Ectodermal cell (in vitro differentiated cells): ENCODE measurements around the gene RNASE11.
A peak's percentile ranks its signal among the peaks of the same experiment; 100 is the strongest.
"Not testable (repeated sequence)": the region's sequence is repeated elsewhere in the genome, so short reads cannot be mapped to it uniquely, and the experiment has no call there.

ENCODE experiments used
- H3K27ac ChIP-seq: 2 replicates; pipeline ENCODE4 v1.7.0; 2013; ENCODE audit warnings: mild to moderate bottlenecking, low read depth, low read length; ENCODE audit not compliant: insufficient read depth, poor library complexity, severe bottlenecking
- H3K27me3 ChIP-seq: 2 replicates; pipeline ENCODE4 v1.7.0; 2013; ENCODE audit warnings: mild to moderate bottlenecking, low read length; ENCODE audit not compliant: insufficient read depth, control insufficient read depth, poor library complexity, severe bottlenecking
- H3K36me3 ChIP-seq: one replicate; pipeline ENCODE4 v1.7.0; 2013; ENCODE audit warnings: low read length; ENCODE audit not compliant: control insufficient read depth, insufficient read depth
- H3K4me1 ChIP-seq: one replicate; pipeline ENCODE4 v1.7.0; 2013; ENCODE audit warnings: low read length; ENCODE audit not compliant: control insufficient read depth, insufficient read depth
- H3K4me3 ChIP-seq: 2 replicates; pipeline ENCODE4 v1.7.0; 2013; ENCODE audit warnings: low read depth, low read length, control low read depth; ENCODE audit not compliant: insufficient read depth
- H3K9me3 ChIP-seq: 2 replicates; pipeline ENCODE4 v1.7.0; 2013; ENCODE audit warnings: mild to moderate bottlenecking, low read length, moderate library complexity; ENCODE audit not compliant: control insufficient read depth
- WGBS, 2 experiments: methylation state at CpG; one replicate each; pipeline ENCODE4 v1.1.7; 2013; ENCODE audit warnings: missing lambda C conversion rate in 2 of 2; 5-methylcytosine and 5-hydroxymethylcytosine counted together

The RNASE11 gene

DNA sequence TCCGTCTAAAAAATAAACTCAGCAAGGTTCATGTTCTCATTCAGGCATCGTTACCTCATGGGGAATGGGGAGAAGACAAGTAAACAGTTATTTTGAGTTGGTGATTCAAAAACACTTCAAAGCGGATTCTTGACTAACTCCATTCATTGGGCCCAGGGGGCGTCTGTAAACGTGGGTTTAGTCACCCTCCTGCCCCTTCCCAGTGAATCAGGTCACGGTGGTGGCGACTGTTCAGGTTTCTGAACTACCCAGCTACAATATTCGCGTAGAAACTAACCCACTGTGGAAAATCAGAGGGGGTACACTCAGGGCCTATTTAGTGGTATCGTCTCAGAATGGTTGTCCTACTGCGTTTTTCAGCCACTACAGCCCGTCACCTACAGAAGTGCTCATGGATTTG, 38.5 kb upstream of the RNASE11 start:
- Histone ChIP-seq H3K27me3 (peaks cover 54% of the 10 kb centered on the region), H3K9me3 (no peaks in the 10 kb centered on the region), H3K4me3 (peak overlapping the region; percentile 48), H3K27ac (no peak overlapping the region), H3K36me3 (no peaks in the 10 kb centered on the region), H3K4me1 (peaks cover 12% of the 10 kb centered on the region)
- WGBS, 2 experiments = 56 to 60% methylated on average over 12 of the region's 12 CpGs

DNA sequence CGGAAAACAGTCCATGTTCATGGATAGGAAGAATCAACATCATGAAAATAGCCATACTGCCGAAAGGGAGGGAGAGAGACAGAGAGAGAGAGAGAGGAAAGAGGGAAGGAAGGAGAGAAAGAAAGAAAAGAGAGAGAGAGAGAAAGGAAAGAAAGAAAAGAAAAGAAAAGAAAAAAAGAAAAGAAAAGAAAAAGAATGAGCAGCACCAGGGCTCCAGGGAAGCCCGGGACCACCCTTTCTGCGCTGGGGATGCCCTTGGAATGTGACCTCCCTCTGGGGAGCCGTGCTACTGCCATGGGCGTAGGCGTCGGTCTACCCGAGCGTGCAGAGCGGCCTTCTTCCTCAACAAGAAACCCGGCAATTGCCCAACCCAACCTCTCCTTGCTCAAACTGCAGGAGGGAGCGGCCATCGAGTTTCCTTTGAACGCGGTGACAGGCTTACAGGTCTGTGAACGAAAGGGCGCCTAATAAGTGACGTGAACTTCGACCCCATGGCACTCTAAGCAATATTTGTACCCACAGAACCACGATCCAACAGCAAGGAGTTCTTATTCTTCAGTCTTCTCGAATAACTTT, 36.8 kb upstream of the RNASE11 start:
- Histone ChIP-seq H3K36me3 (no peaks in the 10 kb centered on the region), H3K27ac (no peak overlapping the region), H3K4me3 (peak overlapping the region; percentile 48), H3K9me3 (no peaks in the 10 kb centered on the region), H3K4me1 (peaks cover 12% of the 10 kb centered on the region), H3K27me3 (peaks cover 45% of the 10 kb centered on the region)
- 6 to 7% methylated on average over 22 of the region's 22 CpGs for WGBS, 2 experiments

DNA sequence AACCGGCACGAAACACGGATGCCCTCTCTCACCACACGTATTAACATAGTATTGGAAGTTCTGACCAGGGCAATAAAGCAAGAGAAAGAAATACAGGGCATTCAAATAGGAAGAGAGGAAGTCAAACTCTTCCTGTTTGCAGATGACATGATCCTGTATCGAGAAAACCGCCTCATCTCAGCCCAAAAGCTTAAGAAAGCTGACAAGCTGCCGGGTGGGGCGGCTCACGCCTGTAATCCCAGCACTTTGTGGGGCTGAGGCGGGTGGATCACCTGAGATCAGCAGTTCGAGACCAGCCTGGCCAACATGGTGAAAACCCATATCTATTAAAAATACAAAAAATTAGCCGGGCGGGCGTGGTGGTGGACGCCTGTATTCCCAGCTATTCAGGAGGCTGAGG, 36.0 kb upstream of the RNASE11 start:
- whole genome bisulfite sequencing, 2 experiments = 90 to 91% methylated on average over 15 of the region's 15 CpGs
- peaks cover 12% of the 10 kb centered on the region for H3K4me1 ChIP-seq
- no peaks in the 10 kb centered on the region for H3K36me3 ChIP-seq
- H3K27me3 ChIP-seq = peaks cover 37% of the 10 kb centered on the region
- no peaks in the 10 kb centered on the region for H3K9me3 ChIP-seq
- H3K27ac ChIP-seq = no peak overlapping the region
- no peak overlapping the region for H3K4me3 ChIP-seq

DNA sequence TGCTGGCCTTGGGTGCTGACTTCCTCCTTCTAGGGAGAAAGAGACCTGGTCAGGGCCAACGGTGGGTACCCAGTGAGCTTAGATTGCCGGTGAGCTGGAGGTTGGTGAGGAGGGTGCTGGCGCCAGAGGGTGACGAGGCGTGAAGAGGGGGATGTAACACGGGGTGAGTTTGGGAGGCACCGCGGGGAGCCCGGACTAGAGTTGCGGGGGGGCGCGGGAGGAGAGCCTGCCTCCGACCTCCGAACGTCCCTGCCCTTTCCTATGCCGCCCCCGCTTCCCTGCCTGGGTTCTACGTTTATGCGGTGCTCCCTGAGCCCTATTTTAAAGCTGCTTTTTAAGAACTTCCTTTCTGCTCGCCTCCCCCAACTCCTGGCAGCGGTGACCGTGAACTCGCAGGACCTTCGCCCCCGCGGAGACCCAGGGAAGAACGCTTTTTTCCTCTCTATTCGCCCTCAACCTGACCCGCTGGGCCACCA, 35.1 kb upstream of the RNASE11 start:
- no peak overlapping the region for H3K4me3 ChIP-seq
- no peak overlapping the region for H3K27ac ChIP-seq
- no peaks in the 10 kb centered on the region for H3K9me3 ChIP-seq
- WGBS, 2 experiments = 76 to 82% methylated on average over 29 of the region's 29 CpGs
- peaks cover 4% of the 10 kb centered on the region for H3K4me1 ChIP-seq
- H3K27me3 ChIP-seq = peaks cover 28% of the 10 kb centered on the region
- H3K36me3 ChIP-seq = no peaks in the 10 kb centered on the region

DNA sequence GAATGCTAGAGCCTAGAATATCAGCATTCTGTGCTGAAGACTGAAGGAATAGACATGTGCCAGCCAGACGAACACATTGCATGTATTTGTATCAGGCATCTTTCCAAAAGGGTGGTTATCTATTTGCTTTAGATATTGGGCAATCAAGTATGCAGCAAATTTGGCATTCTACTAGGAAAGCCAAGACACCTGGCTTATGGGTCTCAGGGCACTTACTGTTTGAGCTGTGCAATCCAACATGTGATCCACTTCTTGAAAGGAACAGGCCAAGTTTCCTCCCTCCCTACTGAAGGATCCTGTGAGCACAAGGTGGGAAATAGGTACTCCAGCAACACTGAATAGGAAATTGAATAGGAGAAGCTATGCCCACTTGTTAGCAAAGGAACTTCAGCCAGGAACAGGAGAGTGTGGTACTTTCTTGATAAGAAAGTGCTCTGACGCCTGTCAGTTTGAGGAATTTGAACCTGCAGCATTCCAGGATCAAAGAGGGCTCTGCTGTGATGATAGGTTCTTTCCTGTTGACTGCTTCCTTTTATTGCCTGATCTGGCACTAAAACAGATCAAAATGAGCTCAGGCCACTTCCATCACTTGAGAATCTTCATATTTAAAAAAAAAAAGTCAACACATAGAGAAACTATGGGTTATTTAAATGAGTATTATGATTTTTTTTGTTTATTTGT, 33.1 kb upstream of the RNASE11 start:
- no peaks in the 10 kb centered on the region for H3K36me3 ChIP-seq
- WGBS, 2 experiments = 91 to 92% methylated on average over 2 of the region's 2 CpGs
- no peaks in the 10 kb centered on the region for H3K4me1 ChIP-seq
- H3K4me3 ChIP-seq = no peak overlapping the region
- H3K27me3 ChIP-seq = peaks cover 10% of the 10 kb centered on the region
- H3K9me3 ChIP-seq = no peaks in the 10 kb centered on the region
- H3K27ac ChIP-seq = no peak overlapping the region

DNA sequence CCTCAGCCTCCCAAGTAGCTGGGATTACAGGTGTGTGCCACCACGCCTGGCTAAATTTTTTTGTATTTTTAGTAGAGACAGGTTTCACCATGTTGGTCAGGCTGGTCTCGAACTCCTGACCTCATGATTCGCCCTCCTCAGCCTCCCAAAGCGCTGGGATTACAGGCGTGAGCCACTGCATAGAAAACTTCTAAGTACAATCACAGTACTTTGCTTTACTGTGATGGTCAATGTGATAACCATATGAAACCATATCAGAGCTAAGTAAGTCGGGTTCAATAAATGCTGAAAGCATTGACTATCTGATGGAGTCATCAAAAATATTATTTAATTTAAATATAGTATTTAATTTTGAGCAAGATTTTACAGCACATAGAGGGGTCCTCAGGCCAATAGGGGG, 31.9 kb upstream of the RNASE11 start:
- H3K4me3 ChIP-seq, H3K36me3 ChIP-seq, H3K4me1 ChIP-seq, H3K27me3 ChIP-seq, H3K9me3 ChIP-seq, H3K27ac ChIP-seq: not testable (repeated sequence)
- 87 to 91% methylated on average over 5 to 6 of the region's 6 CpGs for WGBS, 2 experiments

DNA sequence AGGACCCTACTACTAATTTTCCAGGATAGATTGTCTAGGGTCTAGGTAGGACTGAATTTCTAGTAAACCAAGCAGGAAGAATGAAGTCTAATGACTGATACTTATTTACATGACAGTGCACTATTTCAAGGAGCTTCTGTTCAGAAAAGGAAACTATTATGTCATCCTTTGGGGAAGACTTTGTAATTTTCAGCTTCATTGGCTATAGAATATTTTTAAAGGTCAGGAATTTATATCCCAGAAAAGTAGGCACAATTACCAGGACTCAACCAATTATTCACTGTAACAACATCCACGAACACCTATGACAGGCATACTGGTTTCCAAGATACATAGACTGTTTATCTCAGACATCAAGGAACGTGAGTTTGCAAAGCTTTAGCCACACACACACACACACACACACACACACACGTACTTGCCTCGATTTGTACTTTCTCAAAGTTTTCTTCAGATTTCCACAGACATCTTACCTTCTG, 30.5 kb upstream of the RNASE11 start:
- Histone ChIP-seq H3K4me3 (no peak overlapping the region), H3K4me1 (no peaks in the 10 kb centered on the region), H3K27me3 (peaks cover 3% of the 10 kb centered on the region), H3K27ac (no peak overlapping the region), H3K9me3 (no peaks in the 10 kb centered on the region), H3K36me3 (no peaks in the 10 kb centered on the region)
- WGBS, 2 experiments = 81% methylated on average over 4 of the region's 4 CpGs

DNA sequence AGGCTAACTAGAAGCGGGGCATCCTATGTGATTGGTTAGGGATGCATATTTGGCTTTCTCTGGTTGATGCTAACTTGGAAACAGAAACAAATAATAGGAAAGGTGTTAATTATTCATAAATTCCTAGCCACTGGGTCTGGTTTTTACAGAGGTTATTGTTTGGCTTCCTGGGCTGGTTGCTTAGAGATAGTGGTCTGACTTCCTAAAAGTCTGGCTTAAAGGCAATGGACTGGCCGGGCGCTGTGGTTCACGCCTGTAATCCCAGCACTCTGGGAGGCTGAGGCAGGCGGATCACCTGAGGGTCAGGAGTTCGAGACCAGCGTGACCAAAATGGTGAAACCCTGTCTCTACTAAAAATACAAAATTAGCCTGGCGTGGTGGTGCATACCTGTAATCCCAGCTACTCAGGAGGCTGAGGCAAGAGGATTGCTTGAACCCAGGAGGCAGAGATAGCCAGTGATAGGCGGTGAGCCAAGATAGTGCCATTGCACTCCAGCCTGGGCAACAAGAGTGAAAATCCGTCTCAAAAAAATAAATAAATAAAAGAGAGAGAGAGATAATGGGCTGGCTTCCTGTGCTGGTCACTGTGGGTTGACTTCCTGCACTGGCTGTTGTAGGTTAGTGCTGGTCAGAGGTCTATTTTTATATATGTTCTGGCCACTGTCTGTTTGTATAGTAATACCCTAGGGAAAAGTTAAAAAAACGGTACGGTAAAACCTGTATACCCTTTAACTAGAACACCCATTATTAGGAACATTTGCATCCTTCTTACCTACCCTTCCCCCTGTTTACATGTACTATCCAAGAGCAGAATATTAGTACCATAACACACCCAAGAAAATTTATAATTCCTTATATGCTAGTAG, 29.6 kb upstream of the RNASE11 start:
- no peaks in the 10 kb centered on the region for H3K36me3 ChIP-seq
- no peak overlapping the region for H3K27ac ChIP-seq
- no peaks in the 10 kb centered on the region for H3K4me1 ChIP-seq
- H3K9me3 ChIP-seq = no peaks in the 10 kb centered on the region
- H3K4me3 ChIP-seq = no peak overlapping the region
- no peaks in the 10 kb centered on the region for H3K27me3 ChIP-seq
- whole genome bisulfite sequencing, 2 experiments = 93 to 94% methylated on average over 12 of the region's 12 CpGs

DNA sequence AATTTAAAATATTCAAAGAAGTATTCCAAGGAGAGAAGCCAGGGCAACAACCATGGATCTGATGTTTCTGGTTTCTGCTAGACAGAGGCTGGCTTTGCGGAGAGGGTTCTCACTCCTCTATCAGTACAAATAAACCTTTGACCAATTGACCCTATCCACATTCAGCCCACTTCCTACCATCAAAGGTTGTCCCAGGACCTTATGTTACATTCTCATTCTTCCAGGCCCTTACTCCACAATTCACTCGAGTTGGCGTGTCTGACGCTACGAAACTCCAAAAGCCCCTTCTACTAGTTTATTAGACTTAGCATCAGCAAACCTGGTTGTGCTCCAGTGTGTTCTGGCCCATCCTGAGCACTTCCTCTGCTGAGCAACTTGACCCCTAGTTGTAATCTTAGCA, 28.2 kb upstream of the RNASE11 start:
- Histone ChIP-seq H3K4me1 (no peaks in the 10 kb centered on the region), H3K27ac (no peak overlapping the region), H3K9me3 (no peaks in the 10 kb centered on the region), H3K4me3 (no peak overlapping the region), H3K36me3 (no peaks in the 10 kb centered on the region), H3K27me3 (no peaks in the 10 kb centered on the region)
- 95 to 96% methylated on average over 5 of the region's 5 CpGs for WGBS, 2 experiments
